SU-DHL-6 (cell line): Measurements from ENCODE around the gene SLC13A2.

Experiments
- H2AFZ ChIP-seq: fragments of 200-600 bp; sonication (generic); 2 replicates; pipeline ENCODE4 v1.6.1; 2014; ENCODE audit warnings: low read depth, mild to moderate bottlenecking, moderate library complexity, mixed read lengths, antibody characterized with exemption, low read length; ENCODE audit not compliant: severe bottlenecking
- H3F3A ChIP-seq: fragments of 200-600 bp; shearing (Covaris generic); 2 replicates; pipeline ENCODE4 v1.6.0; 2016; ENCODE audit warnings: antibody characterized with exemption, mild to moderate bottlenecking; ENCODE audit not compliant: insufficient read depth
- H3K27ac ChIP-seq: fragments of 200-600 bp; sonication (generic); 2 replicates; pipeline ENCODE4 v1.5.1; 2016; ENCODE audit warnings: low read depth, mild to moderate bottlenecking, low read length, moderate library complexity, mixed read lengths
- H3K27me3 ChIP-seq: fragments of 200-600 bp; sonication (generic), shearing (Covaris generic); 2 replicates; pipeline ENCODE4 v1.6.0; 2014; ENCODE audit warnings: mild to moderate bottlenecking, low read length
- H3K36me3 ChIP-seq: fragments of 200-600 bp; sonication (generic); 2 replicates; pipeline ENCODE4 v1.6.1; 2014; ENCODE audit warnings: mild to moderate bottlenecking, low read length, mixed read lengths
- H3K4me2 ChIP-seq: fragments of 300-600, 200-600 bp; shearing (Covaris generic), sonication (generic); 2 replicates; pipeline ENCODE4 v1.6.0; 2014; ENCODE audit warnings: low read length, low read depth, mild to moderate bottlenecking; ENCODE audit not compliant: poor library complexity, severe bottlenecking
- H3K4me3 ChIP-seq: fragments of 200-600 bp; sonication (generic); 2 replicates; pipeline ENCODE4 v1.5.1; 2014; ENCODE audit warnings: antibody characterized with exemption, low read length, mild to moderate bottlenecking, mixed read lengths; ENCODE audit not compliant: insufficient read depth, poor library complexity, severe bottlenecking
- H3K79me2 ChIP-seq: fragments of 200-600 bp; sonication (generic); 2 replicates; pipeline ENCODE4 v1.6.1; 2014; ENCODE audit warnings: mild to moderate bottlenecking, low read length, moderate library complexity; ENCODE audit not compliant: insufficient read depth
- H3K9ac ChIP-seq: fragments of 200-600 bp; sonication (generic); 2 replicates; pipeline ENCODE4 v1.7.0; 2014; ENCODE audit warnings: mild to moderate bottlenecking, low read length
- H3K9me2 ChIP-seq: fragments of 200-600 bp; sonication (generic); replicated peaks from 2 replicates; pipeline ENCODE4 v1.6.1; 2014; ENCODE audit warnings: low read length; ENCODE audit not compliant: insufficient read depth
- H3K9me3 ChIP-seq: fragments of 200-600 bp; sonication (generic); 2 replicates; pipeline ENCODE4 v1.6.1; 2014; ENCODE audit warnings: low read length, mixed read lengths; ENCODE audit not compliant: insufficient read depth
- H4K20me1 ChIP-seq: fragments of 200-600 bp; sonication (generic); 2 replicates; pipeline ENCODE4 v1.6.1; 2014; ENCODE audit warnings: low read depth, mild to moderate bottlenecking, antibody characterized with exemption, low read length, moderate library complexity, mixed read lengths
- CTCF ChIP-seq: fragments of 200-600 bp; sonication (generic); IDR thresholded peaks from one replicate; pipeline ENCODE4 v1.5.1; 2017; ENCODE audit warnings: antibody characterized with exemption, mild to moderate bottlenecking, low read length, moderate library complexity; ENCODE audit not compliant: insufficient read depth, poor library complexity, severe bottlenecking
- EZH2phosphoT487 ChIP-seq: fragments of 200-600 bp; sonication (generic), shearing (Covaris generic); conservative IDR thresholded peaks from 2 replicates; pipeline ENCODE4 v1.6.1; 2018; ENCODE audit warnings: mild to moderate bottlenecking, antibody characterized with exemption, low read length, moderate library complexity, mixed read lengths

SLC13A2 gene

DNA sequence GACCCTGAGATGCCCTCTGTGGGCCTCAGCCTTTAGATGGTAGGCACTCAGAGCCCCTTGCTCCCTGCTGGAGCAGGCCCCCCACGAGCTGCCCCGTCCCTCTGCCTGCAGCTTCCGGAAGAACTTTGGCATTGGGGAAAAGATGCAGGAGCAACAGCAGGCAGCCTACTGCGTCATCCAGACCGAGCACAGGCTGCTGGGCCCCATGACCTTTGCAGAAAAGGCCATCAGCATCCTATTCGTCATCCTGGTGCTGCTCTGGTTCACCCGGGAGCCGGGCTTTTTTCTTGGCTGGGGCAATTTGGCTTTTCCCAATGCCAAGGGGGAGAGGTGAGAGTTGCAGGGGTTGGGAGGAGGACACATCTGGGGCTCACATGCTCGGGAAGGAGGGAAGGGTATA, 20.0 kb downstream of the SLC13A2 start:
- H3K9me2 ChIP-seq = no peaks in the 10 kb centered on the region
- no peaks in the 10 kb centered on the region for H3K36me3 ChIP-seq
- H3K79me2 ChIP-seq = no peaks in the 10 kb centered on the region
- H3F3A ChIP-seq = no peaks in the 10 kb centered on the region
- H3K4me3 ChIP-seq = no peak overlapping the region
- no peak overlapping the region for H3K4me2 ChIP-seq
- H2AFZ ChIP-seq = no peak overlapping the region
- TF ChIP-seq CTCF = no peak
- TF ChIP-seq EZH2phosphoT487 = no peak
- no peaks in the 10 kb centered on the region for H4K20me1 ChIP-seq
- no peak overlapping the region for H3K9ac ChIP-seq
- no peaks in the 10 kb centered on the region for H3K9me3 ChIP-seq
- no peaks in the 10 kb centered on the region for H3K27me3 ChIP-seq
- H3K27ac ChIP-seq = no peak overlapping the region

GRCh38 chr17:28494445-28495188, 21.2 kb downstream of the SLC13A2 start:
- Histone ChIP-seq H4K20me1 (no peaks in the 10 kb centered on the region), H3K9me3 (no peaks in the 10 kb centered on the region), H3K27me3 (no peaks in the 10 kb centered on the region), H2AFZ (no peak overlapping the region), H3K9me2 (no peaks in the 10 kb centered on the region), H3K79me2 (no peaks in the 10 kb centered on the region), H3K4me2 (no peak overlapping the region), H3F3A (no peaks in the 10 kb centered on the region), H3K9ac (no peak overlapping the region), H3K4me3 (no peak overlapping the region), H3K27ac (no peak overlapping the region), H3K36me3 (no peaks in the 10 kb centered on the region)
- TF ChIP-seq CTCF = peak; percentile 77
- TF ChIP-seq EZH2phosphoT487 = no peak

DNA sequence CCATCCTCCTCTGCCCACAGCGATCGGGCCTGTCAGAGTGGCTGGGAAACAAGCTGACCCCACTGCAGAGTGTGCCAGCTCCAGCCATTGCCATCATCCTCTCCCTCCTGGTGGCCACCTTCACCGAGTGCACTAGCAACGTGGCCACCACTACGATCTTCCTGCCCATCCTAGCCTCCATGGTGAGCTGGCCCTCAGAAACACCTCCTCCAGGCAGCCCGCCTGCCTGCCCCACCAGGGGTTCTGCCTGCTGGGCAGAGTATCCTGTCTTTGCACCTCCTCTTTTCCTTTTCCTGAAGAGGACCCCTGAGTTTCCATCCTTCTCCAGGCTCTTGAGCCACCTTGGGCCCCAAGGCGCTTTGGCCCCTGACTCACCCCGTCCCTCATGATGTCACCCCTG, 22.2 kb downstream of the SLC13A2 start:
- Histone ChIP-seq H4K20me1 (no peaks in the 10 kb centered on the region), H3K4me2 (no peak overlapping the region), H3K36me3 (no peaks in the 10 kb centered on the region), H3K4me3 (no peak overlapping the region), H3F3A (no peaks in the 10 kb centered on the region), H2AFZ (no peak overlapping the region), H3K79me2 (no peaks in the 10 kb centered on the region), H3K27ac (no peak overlapping the region), H3K9ac (no peak overlapping the region), H3K9me2 (no peaks in the 10 kb centered on the region), H3K9me3 (no peaks in the 10 kb centered on the region), H3K27me3 (no peaks in the 10 kb centered on the region)
- TF ChIP-seq CTCF (no peak), EZH2phosphoT487 (no peak)
